Measurements from ENCODE around the gene IARS1.
A peak's percentile ranks its signal among the peaks of the same experiment; 100 is the strongest.

The IARS1 gene

DNA sequence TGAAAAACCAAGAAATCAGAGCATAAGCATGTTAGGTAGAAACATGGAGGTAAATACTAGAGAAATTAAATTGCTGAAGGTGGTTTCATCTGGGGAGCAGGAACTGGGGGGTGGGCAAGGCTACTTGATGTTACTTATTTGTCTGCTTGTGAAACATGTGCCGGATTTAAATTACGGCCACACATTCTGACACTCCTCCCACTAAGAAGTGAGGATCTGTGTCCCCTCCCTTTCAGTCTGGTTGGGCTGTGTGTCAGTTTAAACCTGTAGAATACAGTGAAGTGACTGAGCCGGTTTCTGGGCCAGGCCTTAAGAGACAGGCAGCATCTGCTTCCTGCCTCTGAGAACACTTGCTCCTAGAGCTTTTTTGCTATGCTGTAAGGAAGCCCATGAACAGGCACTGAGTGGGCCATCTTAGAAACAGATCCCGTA, 2.3 kb upstream of the IARS1 start:
- Histone ChIP-seq H3K27ac (ENCODE audit: low read depth, low read length) (0 out of 2 replicates have a peak overlapping the region, but pooled peaks have one; percentile 3), H3K36me3 (ENCODE audit: insufficient read depth, low read length) (peaks cover 12% of the 10 kb centered on the region), H2AFZ (ENCODE audit: low read length, unreplicated experiment) (no peak overlapping the region), H3K79me2 (ENCODE audit: control insufficient read depth, insufficient read depth, low read length, unreplicated experiment) (peaks cover 37% of the 10 kb centered on the region), H3K4me1 (ENCODE audit: control insufficient read depth, insufficient read depth, low read length, unreplicated experiment) (peaks cover 23% of the 10 kb centered on the region), H3K4me3 (ENCODE audit: low read depth, low read length) (no peak overlapping the region), H3K27me3 (ENCODE audit: insufficient read depth, low read length) (no peaks in the 10 kb centered on the region)

DNA sequence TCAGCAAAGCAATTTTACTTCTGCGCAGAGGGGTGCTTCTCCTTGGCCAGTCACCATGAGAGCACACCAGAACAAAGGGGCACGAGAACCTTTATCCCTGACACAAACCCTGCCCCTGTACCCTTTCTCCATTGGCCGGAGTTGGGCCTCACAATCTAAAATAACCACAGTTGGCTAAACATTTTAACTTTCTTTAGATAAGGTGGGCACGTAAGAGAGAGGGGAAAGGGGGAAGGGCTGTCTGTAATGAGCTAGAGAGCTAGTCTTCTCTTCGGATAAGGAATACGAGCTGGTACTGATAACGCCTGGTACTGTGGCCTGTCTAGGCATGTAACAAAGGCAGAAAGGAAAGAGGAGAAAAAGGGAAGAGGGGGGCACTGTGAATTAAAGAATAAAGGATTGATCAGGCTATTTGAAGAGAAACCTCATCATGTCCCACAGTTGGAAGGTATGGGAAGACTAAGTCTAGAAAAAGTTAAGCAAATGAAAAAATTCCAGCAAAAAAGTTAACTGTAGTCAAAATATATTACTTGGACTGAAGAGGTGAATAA, 1.8 kb upstream of the IARS1 start:
- H3K79me2 ChIP-seq (ENCODE audit: control insufficient read depth, insufficient read depth, low read length, unreplicated experiment) = peaks cover 43% of the 10 kb centered on the region
- no peak overlapping the region for H2AFZ ChIP-seq (ENCODE audit: low read length, unreplicated experiment)
- H3K4me3 ChIP-seq (ENCODE audit: low read depth, low read length) = no peak overlapping the region
- peaks cover 28% of the 10 kb centered on the region for H3K4me1 ChIP-seq (ENCODE audit: control insufficient read depth, insufficient read depth, low read length, unreplicated experiment)
- H3K36me3 ChIP-seq (ENCODE audit: insufficient read depth, low read length) = peaks cover 18% of the 10 kb centered on the region
- 0 out of 2 replicates have a peak overlapping the region, but pooled peaks have one; percentile 3 for H3K27ac ChIP-seq (ENCODE audit: low read depth, low read length)
- no peaks in the 10 kb centered on the region for H3K27me3 ChIP-seq (ENCODE audit: insufficient read depth, low read length)

DNA sequence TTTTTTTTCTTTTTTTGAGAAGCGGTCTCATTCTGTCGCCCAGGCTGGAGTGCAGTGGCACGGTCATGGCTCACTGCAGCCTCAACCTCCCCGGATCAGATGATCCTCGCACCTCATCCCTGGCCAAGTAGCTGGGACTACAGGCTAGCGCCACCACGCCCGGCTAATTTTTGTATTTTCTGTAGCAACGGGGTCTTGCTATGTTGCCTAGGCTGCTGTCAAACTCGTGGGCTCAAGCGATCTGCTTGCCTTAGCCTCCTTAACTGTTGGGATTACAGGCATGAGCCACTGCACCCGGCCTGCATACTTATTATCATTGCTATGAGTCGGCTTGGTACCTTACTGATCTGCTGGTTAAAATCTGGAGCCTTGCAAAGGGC, 790 bp upstream of the IARS1 start:
- Histone ChIP-seq H2AFZ (ENCODE audit: low read length, unreplicated experiment) (peak overlapping the region; percentile 44), H3K4me1 (ENCODE audit: control insufficient read depth, insufficient read depth, low read length, unreplicated experiment) (peaks cover 35% of the 10 kb centered on the region), H3K27ac (ENCODE audit: low read depth, low read length) (peak overlapping the region; percentile 65)

DNA sequence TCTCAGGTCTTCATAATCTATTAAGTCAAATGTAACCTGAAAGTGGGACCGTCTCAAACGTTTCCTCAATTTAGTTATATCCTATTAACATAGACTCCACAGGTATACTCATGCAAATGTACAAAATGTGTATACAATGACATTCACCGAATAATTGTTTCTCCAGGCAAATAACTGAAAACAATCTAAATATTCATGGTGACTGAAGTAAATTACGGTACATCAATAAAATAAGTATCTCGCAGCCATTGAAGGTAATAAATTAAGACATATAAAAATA, 482 bp downstream of the IARS1 start:
- Histone ChIP-seq H3K79me2 (ENCODE audit: control insufficient read depth, insufficient read depth, low read length, unreplicated experiment) (peaks cover 61% of the 10 kb centered on the region), H3K4me1 (ENCODE audit: control insufficient read depth, insufficient read depth, low read length, unreplicated experiment) (peaks cover 35% of the 10 kb centered on the region), H3K4me3 (ENCODE audit: low read depth, low read length) (peak overlapping the region; percentile 90), H3K36me3 (ENCODE audit: insufficient read depth, low read length) (peaks cover 23% of the 10 kb centered on the region), H2AFZ (ENCODE audit: low read length, unreplicated experiment) (no peak overlapping the region), H3K27ac (ENCODE audit: low read depth, low read length) (peak overlapping the region; percentile 69), H3K27me3 (ENCODE audit: insufficient read depth, low read length) (no peaks in the 10 kb centered on the region)

More for the DNA sequence above, 790 bp upstream of the IARS1 start:
- Histone ChIP-seq H3K36me3 (ENCODE audit: insufficient read depth, low read length) (peaks cover 25% of the 10 kb centered on the region), H3K4me3 (ENCODE audit: low read depth, low read length) (peak overlapping the region; percentile 90), H3K79me2 (ENCODE audit: control insufficient read depth, insufficient read depth, low read length, unreplicated experiment) (peaks cover 53% of the 10 kb centered on the region), H3K27me3 (ENCODE audit: insufficient read depth, low read length) (no peaks in the 10 kb centered on the region)

DNA sequence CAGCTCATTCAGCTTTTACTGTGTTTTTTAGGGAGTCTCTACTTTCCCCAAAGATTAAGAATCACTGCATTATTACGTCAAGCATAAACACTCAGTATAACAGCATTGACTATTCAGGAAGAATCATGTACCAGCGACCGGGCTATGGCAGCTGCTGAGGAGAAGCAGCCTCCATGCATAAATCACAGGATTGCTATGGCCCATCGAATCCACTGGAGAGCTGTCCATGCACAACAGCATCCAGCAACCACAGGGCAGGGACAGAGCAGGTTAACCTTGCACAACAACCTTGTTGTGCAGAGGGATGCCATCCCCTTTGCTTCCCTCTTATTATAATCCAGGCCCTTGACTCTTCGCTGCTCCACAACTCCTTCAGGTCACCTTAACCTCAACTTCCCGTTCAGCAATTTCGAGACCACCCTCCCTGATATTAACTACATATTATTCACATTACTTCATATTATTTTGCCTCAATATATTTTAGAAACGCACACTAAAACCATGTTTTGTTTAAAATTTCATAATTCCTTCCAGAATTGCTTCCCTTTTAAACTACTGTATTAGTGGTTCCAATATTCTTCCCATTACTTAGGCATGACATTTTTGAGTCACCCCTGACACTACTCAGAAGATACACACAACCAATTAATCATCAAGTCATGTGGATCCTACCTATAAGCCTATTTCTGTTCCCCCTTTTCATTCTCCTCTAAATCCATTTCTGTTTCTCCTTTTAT, 991 bp downstream of the IARS1 start:
- Histone ChIP-seq H3K4me3 (ENCODE audit: low read depth, low read length) (peak overlapping the region; percentile 90), H3K36me3 (ENCODE audit: insufficient read depth, low read length) (peaks cover 23% of the 10 kb centered on the region), H3K27me3 (ENCODE audit: insufficient read depth, low read length) (no peaks in the 10 kb centered on the region), H3K27ac (ENCODE audit: low read depth, low read length) (peak overlapping the region; percentile 69), H3K4me1 (ENCODE audit: control insufficient read depth, insufficient read depth, low read length, unreplicated experiment) (peaks cover 35% of the 10 kb centered on the region), H3K79me2 (ENCODE audit: control insufficient read depth, insufficient read depth, low read length, unreplicated experiment) (peaks cover 64% of the 10 kb centered on the region), H2AFZ (ENCODE audit: low read length, unreplicated experiment) (no peak overlapping the region)

DNA sequence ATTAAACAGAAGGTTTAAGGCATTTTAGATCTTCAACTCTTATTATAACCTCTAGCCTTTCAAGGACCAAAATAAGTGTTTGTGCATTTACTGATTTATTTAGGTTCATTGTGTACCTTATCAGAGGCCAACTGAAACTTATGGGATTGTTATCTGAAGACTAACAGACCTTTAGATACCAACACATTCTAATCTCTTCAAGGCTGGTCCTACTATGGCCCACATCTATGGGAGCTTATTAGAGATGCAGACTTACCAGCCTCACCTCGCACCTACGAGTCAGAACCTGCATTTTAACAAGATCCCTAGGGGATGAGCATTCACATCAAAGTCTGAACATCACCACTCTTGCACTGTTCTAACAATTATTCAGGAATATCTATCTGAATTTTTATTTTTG, 1.9 kb downstream of the IARS1 start:
- Histone ChIP-seq H3K4me1 (ENCODE audit: control insufficient read depth, insufficient read depth, low read length, unreplicated experiment) (peaks cover 35% of the 10 kb centered on the region), H3K79me2 (ENCODE audit: control insufficient read depth, insufficient read depth, low read length, unreplicated experiment) (peaks cover 70% of the 10 kb centered on the region), H3K27me3 (ENCODE audit: insufficient read depth, low read length) (no peaks in the 10 kb centered on the region), H3K4me3 (ENCODE audit: low read depth, low read length) (peak overlapping the region; percentile 90), H3K27ac (ENCODE audit: low read depth, low read length) (no peak overlapping the region), H2AFZ (ENCODE audit: low read length, unreplicated experiment) (no peak overlapping the region), H3K36me3 (ENCODE audit: insufficient read depth, low read length) (peaks cover 28% of the 10 kb centered on the region)

DNA sequence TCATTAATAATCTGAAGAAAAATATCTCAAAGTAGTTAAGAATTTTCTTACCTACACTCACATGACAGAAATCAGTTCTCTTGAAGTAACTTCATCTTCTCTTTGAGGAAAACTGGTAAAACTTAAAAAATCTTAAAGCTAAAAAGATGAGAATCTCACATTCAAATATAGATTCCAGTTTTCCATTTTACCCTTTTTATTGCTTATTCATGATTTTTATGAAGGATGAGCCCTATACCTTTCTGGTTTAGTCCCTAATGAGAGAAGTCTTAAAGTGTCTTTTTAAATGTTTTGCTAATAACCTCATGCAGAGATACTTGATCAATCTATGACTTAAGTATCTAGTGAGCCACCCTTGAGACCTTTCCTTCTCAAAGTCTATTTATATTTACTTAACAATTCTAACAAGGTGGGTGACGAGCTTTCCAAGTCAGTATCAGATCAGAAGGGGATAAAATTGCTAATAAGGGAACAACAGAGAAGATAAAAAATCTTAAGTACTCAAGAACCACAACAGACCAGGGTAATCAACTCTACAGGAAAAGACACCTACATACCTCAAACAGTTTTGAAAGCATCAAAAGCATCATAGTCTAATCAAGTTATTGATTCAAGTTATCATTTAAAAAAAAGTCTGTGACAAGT, 2.6 kb downstream of the IARS1 start:
- Histone ChIP-seq H3K36me3 (ENCODE audit: insufficient read depth, low read length) (peaks cover 29% of the 10 kb centered on the region), H3K79me2 (ENCODE audit: control insufficient read depth, insufficient read depth, low read length, unreplicated experiment) (peaks cover 71% of the 10 kb centered on the region), H3K27me3 (ENCODE audit: insufficient read depth, low read length) (no peaks in the 10 kb centered on the region), H3K4me1 (ENCODE audit: control insufficient read depth, insufficient read depth, low read length, unreplicated experiment) (peaks cover 35% of the 10 kb centered on the region), H2AFZ (ENCODE audit: low read length, unreplicated experiment) (no peak overlapping the region), H3K27ac (ENCODE audit: low read depth, low read length) (peak overlapping the region; percentile 10; the same call in 1 of the 2 replicates), H3K4me3 (ENCODE audit: low read depth, low read length) (peak overlapping the region; percentile 90)

DNA sequence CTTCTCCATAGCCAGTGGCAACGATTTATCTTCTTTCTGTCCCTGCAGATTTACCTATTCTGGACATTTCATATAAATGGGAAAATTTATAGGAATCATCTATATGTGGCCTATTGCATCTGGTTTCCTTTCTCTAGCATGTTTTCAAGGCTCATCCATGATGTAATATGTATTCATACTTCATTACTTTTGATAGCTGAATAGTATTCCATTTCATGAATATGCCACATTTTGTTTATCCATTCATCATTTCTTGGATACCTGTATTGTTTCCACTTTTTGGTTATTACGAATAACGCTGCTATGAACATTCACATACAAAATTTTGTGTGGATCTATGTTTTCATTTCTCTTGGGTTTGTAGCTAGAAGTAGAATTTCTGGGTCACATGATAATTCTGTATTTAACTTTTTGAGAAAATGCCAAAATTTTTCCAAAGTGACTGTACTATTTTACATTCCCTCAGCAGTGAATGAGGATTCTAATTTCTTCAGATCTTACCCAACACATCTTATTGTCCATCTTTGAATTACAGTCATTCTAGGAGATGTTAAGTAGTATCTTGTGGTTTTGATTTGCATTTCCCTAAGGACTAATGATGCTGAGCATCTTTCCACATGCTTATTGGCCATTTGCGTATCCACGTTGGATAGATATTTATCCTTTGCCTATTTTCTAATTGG, 3.6 kb downstream of the IARS1 start:
- 0 out of 2 replicates have a peak overlapping the region, but pooled peaks have one; percentile 90 for H3K4me3 ChIP-seq (ENCODE audit: low read depth, low read length)
- peaks cover 81% of the 10 kb centered on the region for H3K79me2 ChIP-seq (ENCODE audit: control insufficient read depth, insufficient read depth, low read length, unreplicated experiment)
- H3K36me3 ChIP-seq (ENCODE audit: insufficient read depth, low read length) = peaks cover 40% of the 10 kb centered on the region
- peaks cover 34% of the 10 kb centered on the region for H3K4me1 ChIP-seq (ENCODE audit: control insufficient read depth, insufficient read depth, low read length, unreplicated experiment)
- no peak overlapping the region for H2AFZ ChIP-seq (ENCODE audit: low read length, unreplicated experiment)
- no peaks in the 10 kb centered on the region for H3K27me3 ChIP-seq (ENCODE audit: insufficient read depth, low read length)
- H3K27ac ChIP-seq (ENCODE audit: low read depth, low read length) = no peak overlapping the region

DNA sequence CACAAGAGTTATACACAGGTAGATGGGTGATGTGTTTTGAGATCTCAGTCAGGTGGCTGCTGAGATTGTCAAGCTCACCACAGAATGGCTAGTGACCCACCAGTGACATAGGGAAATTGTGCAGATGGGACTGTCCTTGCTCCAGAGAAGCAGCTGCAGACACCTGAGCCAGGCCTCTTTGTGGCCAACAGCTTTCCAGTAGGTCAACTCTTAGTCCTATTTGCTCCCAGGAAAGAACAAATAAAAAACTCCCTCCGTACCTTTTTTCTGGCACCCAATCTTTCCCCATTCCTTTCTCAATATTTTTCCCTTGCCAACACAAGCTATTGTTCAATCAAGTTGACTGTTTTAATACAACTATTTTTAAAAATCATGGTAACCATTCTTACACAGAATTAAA, 14.2 kb downstream of the IARS1 start:
- Histone ChIP-seq H3K4me1 (ENCODE audit: control insufficient read depth, insufficient read depth, low read length, unreplicated experiment) (peaks cover 5% of the 10 kb centered on the region), H3K4me3 (ENCODE audit: low read depth, low read length) (no peak overlapping the region), H2AFZ (ENCODE audit: low read length, unreplicated experiment) (no peak overlapping the region), H3K27ac (ENCODE audit: low read depth, low read length) (no peak overlapping the region), H3K79me2 (ENCODE audit: control insufficient read depth, insufficient read depth, low read length, unreplicated experiment) (peaks cover 18% of the 10 kb centered on the region), H3K36me3 (ENCODE audit: insufficient read depth, low read length) (peaks cover 63% of the 10 kb centered on the region), H3K27me3 (ENCODE audit: insufficient read depth, low read length) (no peaks in the 10 kb centered on the region)

DNA sequence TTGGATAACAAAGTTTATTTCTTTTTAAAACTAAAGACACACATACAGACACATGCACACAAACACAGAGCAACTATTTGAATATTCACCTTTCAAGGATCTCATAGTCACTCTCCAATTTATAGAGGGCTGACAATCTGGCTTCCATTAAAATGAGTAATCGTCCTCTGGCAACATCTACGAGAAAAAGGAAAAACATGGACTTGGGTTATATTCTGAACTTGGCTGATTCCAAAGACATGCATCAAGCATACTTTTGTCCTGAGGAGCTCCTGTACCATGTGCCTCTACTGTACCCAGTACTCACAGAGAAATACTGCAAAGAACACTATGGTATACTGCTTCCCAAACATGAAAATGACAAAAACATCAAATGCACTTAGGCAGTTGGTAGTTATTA, 15.4 kb downstream of the IARS1 start:
- H2AFZ ChIP-seq (ENCODE audit: low read length, unreplicated experiment) = no peak overlapping the region
- H3K79me2 ChIP-seq (ENCODE audit: control insufficient read depth, insufficient read depth, low read length, unreplicated experiment) = peaks cover 12% of the 10 kb centered on the region
- peaks cover 67% of the 10 kb centered on the region for H3K36me3 ChIP-seq (ENCODE audit: insufficient read depth, low read length)
- no peak overlapping the region for H3K4me3 ChIP-seq (ENCODE audit: low read depth, low read length)
- 0 out of 2 replicates have a peak overlapping the region, but pooled peaks have one; percentile 1 for H3K27ac ChIP-seq (ENCODE audit: low read depth, low read length)
- peaks cover 5% of the 10 kb centered on the region for H3K4me1 ChIP-seq (ENCODE audit: control insufficient read depth, insufficient read depth, low read length, unreplicated experiment)
- H3K27me3 ChIP-seq (ENCODE audit: insufficient read depth, low read length) = no peaks in the 10 kb centered on the region
